SK-N-SH (cell line): ENCODE measurements around the gene SLC39A3.

Experiments
- EZH2phosphoT487 ChIP-seq: fragments of 200-600 bp; sonication (generic); IDR thresholded peaks from 2 replicates; pipeline ENCODE4 v1.6.1; 2017; ENCODE audit warnings: low read depth, mixed run types, mild to moderate bottlenecking, antibody characterized with exemption, moderate library complexity, borderline replicate concordance
- GATA2 ChIP-seq: sonication (generic); formaldehyde crosslinking; IDR thresholded peaks from 2 replicates; pipeline ENCODE4 v1.5.0; 2020; ENCODE audit warnings: mild to moderate bottlenecking, missing genetic modification reagents
- MEF2A ChIP-seq: IDR thresholded peaks from 2 replicates; pipeline ENCODE4 v1.4.0; 2012; ENCODE audit warnings: low read depth, borderline replicate concordance
- MXI1 ChIP-seq: IDR thresholded peaks from 2 replicates; pipeline ENCODE4 v1.6.1; 2012; ENCODE audit warnings: mild to moderate bottlenecking, low read depth, low read length, improper control_type of control experiment
- NRF1 ChIP-seq: IDR thresholded peaks from 2 replicates; pipeline ENCODE4 v1.6.1; 2012; ENCODE audit warnings: low read depth, mild to moderate bottlenecking, low read length
- POLR2AphosphoS5 ChIP-seq: IDR thresholded peaks from 2 replicates; pipeline ENCODE4 v1.6.1; 2012; ENCODE audit warnings: low read depth, low read length
- RAD21 ChIP-seq: IDR thresholded peaks from 2 replicates; pipeline ENCODE4 v1.6.1; 2012; ENCODE audit warnings: mild to moderate bottlenecking, low read length
- RFX5 ChIP-seq: IDR thresholded peaks from 2 replicates; pipeline ENCODE4 v1.6.1; 2012; ENCODE audit warnings: mild to moderate bottlenecking, improper control_type of control experiment, low read length
- SIN3A ChIP-seq: IDR thresholded peaks from 2 replicates; pipeline ENCODE4 v1.6.1; 2012; ENCODE audit warnings: low read depth, mild to moderate bottlenecking, low read length, moderate library complexity, borderline replicate concordance
- TAF1 ChIP-seq: IDR thresholded peaks from 2 replicates; pipeline ENCODE4 v1.6.1; 2012; ENCODE audit warnings: low read depth, mild to moderate bottlenecking, low read length, moderate library complexity, borderline replicate concordance
- TF ChIP-seq, protein P1 (sequence below): fragments of 200-600 bp; sonication (generic); IDR thresholded peaks from 2 replicates; pipeline ENCODE4 v1.6.1; 2017; ENCODE audit warnings: antibody characterized with exemption, mild to moderate bottlenecking, moderate library complexity
- TF ChIP-seq, protein P2 (sequence below): fragments of 150-350 bp; IDR thresholded peaks from 2 replicates; pipeline ENCODE4 v1.6.1; 2017; ENCODE audit warnings: antibody characterized with exemption, low read length, low read depth, borderline replicate concordance
- TF ChIP-seq, protein P3 (sequence below): IDR thresholded peaks from 2 replicates; pipeline ENCODE4 v1.6.1; 2012; ENCODE audit warnings: mild to moderate bottlenecking, low read depth, low read length, moderate library complexity
- TF ChIP-seq, protein P4 (sequence below): IDR thresholded peaks from 2 replicates; pipeline ENCODE4; 2012

DNA sequence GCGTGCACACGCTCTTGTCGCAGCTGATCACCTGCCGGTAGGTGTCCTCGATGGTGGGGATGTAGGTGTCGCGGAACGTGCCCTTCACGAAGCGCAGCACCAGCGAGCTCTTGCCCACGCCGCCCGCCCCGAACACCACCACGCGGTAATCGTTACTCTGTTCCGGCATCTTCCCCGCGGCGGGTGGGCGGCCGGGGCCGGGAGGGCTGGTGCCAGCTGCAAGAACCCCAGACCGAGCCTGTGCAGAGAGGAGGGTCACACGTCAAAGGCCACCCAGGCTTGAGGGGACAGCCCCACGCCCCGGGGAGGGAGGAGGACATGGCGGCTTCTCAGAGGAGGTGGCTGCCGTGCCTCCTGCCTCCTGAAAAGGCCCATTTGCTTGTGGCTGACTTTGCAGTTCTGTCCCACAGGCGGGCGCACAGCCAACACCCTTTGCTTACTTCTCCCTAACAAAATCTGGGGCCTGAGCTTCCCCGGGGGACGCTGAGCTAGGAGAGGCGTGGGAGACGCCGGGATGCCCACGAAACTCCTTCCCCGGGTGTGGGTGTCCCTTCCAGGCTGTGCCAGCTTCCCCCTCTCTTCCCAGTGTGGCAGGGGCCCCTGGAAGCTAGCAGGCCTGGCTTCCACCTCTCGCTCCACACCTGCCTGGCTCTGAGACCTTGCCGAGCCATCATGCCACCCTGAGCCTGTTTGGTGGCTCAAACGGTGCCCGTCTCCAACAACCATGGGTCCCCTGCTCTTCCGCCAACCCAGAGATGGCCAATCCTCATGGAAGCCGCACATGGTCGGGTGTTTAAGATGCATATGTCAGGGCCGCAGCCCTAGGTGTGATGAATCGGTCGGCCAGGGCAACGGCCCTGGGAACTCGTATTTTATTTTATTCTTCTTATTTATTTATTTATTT is 21.9 kb downstream of the SLC39A3 start:
- TF ChIP-seq, protein P1, sequence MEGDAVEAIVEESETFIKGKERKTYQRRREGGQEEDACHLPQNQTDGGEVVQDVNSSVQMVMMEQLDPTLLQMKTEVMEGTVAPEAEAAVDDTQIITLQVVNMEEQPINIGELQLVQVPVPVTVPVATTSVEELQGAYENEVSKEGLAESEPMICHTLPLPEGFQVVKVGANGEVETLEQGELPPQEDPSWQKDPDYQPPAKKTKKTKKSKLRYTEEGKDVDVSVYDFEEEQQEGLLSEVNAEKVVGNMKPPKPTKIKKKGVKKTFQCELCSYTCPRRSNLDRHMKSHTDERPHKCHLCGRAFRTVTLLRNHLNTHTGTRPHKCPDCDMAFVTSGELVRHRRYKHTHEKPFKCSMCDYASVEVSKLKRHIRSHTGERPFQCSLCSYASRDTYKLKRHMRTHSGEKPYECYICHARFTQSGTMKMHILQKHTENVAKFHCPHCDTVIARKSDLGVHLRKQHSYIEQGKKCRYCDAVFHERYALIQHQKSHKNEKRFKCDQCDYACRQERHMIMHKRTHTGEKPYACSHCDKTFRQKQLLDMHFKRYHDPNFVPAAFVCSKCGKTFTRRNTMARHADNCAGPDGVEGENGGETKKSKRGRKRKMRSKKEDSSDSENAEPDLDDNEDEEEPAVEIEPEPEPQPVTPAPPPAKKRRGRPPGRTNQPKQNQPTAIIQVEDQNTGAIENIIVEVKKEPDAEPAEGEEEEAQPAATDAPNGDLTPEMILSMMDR, result no peak
- TF ChIP-seq, protein P2, sequence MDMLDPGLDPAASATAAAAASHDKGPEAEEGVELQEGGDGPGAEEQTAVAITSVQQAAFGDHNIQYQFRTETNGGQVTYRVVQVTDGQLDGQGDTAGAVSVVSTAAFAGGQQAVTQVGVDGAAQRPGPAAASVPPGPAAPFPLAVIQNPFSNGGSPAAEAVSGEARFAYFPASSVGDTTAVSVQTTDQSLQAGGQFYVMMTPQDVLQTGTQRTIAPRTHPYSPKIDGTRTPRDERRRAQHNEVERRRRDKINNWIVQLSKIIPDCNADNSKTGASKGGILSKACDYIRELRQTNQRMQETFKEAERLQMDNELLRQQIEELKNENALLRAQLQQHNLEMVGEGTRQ, result no peak
- no peak for TF ChIP-seq MXI1
- TF ChIP-seq GATA2 (CRISPR knock-in tag), result no peak
- TF ChIP-seq RFX5, result no peak
- TF ChIP-seq POLR2AphosphoS5, result no peak
- TF ChIP-seq, protein P3, sequence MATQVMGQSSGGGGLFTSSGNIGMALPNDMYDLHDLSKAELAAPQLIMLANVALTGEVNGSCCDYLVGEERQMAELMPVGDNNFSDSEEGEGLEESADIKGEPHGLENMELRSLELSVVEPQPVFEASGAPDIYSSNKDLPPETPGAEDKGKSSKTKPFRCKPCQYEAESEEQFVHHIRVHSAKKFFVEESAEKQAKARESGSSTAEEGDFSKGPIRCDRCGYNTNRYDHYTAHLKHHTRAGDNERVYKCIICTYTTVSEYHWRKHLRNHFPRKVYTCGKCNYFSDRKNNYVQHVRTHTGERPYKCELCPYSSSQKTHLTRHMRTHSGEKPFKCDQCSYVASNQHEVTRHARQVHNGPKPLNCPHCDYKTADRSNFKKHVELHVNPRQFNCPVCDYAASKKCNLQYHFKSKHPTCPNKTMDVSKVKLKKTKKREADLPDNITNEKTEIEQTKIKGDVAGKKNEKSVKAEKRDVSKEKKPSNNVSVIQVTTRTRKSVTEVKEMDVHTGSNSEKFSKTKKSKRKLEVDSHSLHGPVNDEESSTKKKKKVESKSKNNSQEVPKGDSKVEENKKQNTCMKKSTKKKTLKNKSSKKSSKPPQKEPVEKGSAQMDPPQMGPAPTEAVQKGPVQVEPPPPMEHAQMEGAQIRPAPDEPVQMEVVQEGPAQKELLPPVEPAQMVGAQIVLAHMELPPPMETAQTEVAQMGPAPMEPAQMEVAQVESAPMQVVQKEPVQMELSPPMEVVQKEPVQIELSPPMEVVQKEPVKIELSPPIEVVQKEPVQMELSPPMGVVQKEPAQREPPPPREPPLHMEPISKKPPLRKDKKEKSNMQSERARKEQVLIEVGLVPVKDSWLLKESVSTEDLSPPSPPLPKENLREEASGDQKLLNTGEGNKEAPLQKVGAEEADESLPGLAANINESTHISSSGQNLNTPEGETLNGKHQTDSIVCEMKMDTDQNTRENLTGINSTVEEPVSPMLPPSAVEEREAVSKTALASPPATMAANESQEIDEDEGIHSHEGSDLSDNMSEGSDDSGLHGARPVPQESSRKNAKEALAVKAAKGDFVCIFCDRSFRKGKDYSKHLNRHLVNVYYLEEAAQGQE, result no peak
- TF ChIP-seq RAD21, result no peak
- TF ChIP-seq MEF2A, result no peak
- no peak for TF ChIP-seq SIN3A
- TF ChIP-seq, protein P4, sequence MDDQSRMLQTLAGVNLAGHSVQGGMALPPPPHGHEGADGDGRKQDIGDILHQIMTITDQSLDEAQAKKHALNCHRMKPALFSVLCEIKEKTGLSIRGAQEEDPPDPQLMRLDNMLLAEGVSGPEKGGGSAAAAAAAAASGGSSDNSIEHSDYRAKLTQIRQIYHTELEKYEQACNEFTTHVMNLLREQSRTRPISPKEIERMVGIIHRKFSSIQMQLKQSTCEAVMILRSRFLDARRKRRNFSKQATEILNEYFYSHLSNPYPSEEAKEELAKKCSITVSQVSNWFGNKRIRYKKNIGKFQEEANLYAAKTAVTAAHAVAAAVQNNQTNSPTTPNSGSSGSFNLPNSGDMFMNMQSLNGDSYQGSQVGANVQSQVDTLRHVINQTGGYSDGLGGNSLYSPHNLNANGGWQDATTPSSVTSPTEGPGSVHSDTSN, result no peak
- no peak for TF ChIP-seq EZH2phosphoT487
- no peak for TF ChIP-seq TAF1
- no peak for TF ChIP-seq NRF1
